HG03097 (cell line): Measurements from ENCODE around the gene AFG3L2.

ENCODE experiments used
- ATAC-seq: cut with Tn5 transposase; IDR thresholded peaks from one replicate; pipeline ENCODE4 v1.9.1; 2021; ENCODE audit not compliant: unreplicated experiment, low FRiP score

The AFG3L2 gene

GRCh38 chr18:12306752-12307700 lies 70.0 kb downstream of the AFG3L2 start:
- ATAC-seq, result no peak

GRCh38 chr18:12305930-12306629 lies 70.9 kb downstream of the AFG3L2 start:
- no peak for ATAC-seq

- no peak for ATAC-seq
Observed at GRCh38 chr18:12305211-12305610, 71.8 kb downstream of the AFG3L2 start.

GRCh38 chr18:12304351-12305210 lies 72.4 kb downstream of the AFG3L2 start:
- no peak for ATAC-seq

- no peak for ATAC-seq
Observed at GRCh38 chr18:12302391-12303147, 74.5 kb downstream of the AFG3L2 start.

GRCh38 chr18:12301263-12302005 lies 75.6 kb downstream of the AFG3L2 start:
- ATAC-seq, result no peak

- no peak for ATAC-seq
Observed at GRCh38 chr18:12299862-12300261, 77.2 kb downstream of the AFG3L2 start.

GRCh38 chr18:12296457-12296856 lies 80.6 kb downstream of the AFG3L2 start:
- ATAC-seq, result no peak

- no peak for ATAC-seq
Observed at GRCh38 chr18:12296087-12296403, 81.0 kb downstream of the AFG3L2 start.

GRCh38 chr18:12295389-12296086 lies 81.5 kb downstream of the AFG3L2 start:
- no peak for ATAC-seq

GRCh38 chr18:12293831-12294230 lies 83.2 kb downstream of the AFG3L2 start:
- no peak for ATAC-seq

- no peak for ATAC-seq
Observed at GRCh38 chr18:12291690-12292089, 85.3 kb downstream of the AFG3L2 start.

- ATAC-seq, result no peak
Observed at GRCh38 chr18:12291161-12291560, 85.9 kb downstream of the AFG3L2 start.

GRCh38 chr18:12290086-12290485 lies 86.9 kb downstream of the AFG3L2 start:
- no peak for ATAC-seq

GRCh38 chr18:12288403-12288755 lies 88.6 kb downstream of the AFG3L2 start:
- ATAC-seq, result no peak

GRCh38 chr18:12287684-12288402 lies 89.2 kb downstream of the AFG3L2 start:
- no peak for ATAC-seq

- no peak for ATAC-seq
Observed at GRCh38 chr18:12287131-12287681, 89.8 kb downstream of the AFG3L2 start.

GRCh38 chr18:12283666-12284065 lies 93.4 kb downstream of the AFG3L2 start:
- no peak for ATAC-seq
